Ovary (tissue), 9 donors: ENCODE results near the gene PODXL. TPM values are rescaled to one million over a fixed set of nuclear protein-coding genes. Genes with fewer than 3 reads are reported as not detected.

Experiments used
- DNase-seq, 5 donors: peaks; one replicate each; pipeline ENCODE4 v3.0.0-alpha.2; 2019 to 2020
- H3K27ac ChIP-seq, 2 donors: fragments of 200-600 bp; one replicate each; pipeline versions ENCODE4 v1.5.1 to v1.8.0; 2019 to 2022
- H3K27me3 ChIP-seq: fragments of 200-600 bp; one replicate; pipeline ENCODE4 v1.8.0; 2022
- H3K36me3 ChIP-seq: fragments of 200-600 bp; sonication (generic); one replicate; pipeline ENCODE4 v1.5.1; 2019
- H3K4me1 ChIP-seq: one replicate; pipeline ENCODE4 v1.8.1; 2013; ENCODE audit warnings: mild to moderate bottlenecking, moderate library complexity; ENCODE audit not compliant: insufficient read depth
- H3K4me3 ChIP-seq: fragments of 200-600 bp; sonication (generic); one replicate; pipeline ENCODE4 v1.5.1; 2017
- H3K9me3 ChIP-seq, 2 donors: fragments of 200-600 bp in 1 of 2; sonication (generic) in 1 of 2; one replicate each; pipeline versions ENCODE4 v1.5.1 to v1.8.1; 2013 to 2019; ENCODE audit warnings: mild to moderate bottlenecking in 1 of 2, moderate library complexity in 1 of 2
- EP300 ChIP-seq: sonication (generic); formaldehyde crosslinking; IDR thresholded peaks from one replicate; pipeline ENCODE4 v1.6.1; 2017; ENCODE audit warnings: antibody characterized with exemption
- POLR2A ChIP-seq: fragments of 450-650 bp; IDR thresholded peaks from one replicate; pipeline ENCODE4 v1.6.1; 2017; ENCODE audit warnings: antibody characterized with exemption, mild to moderate bottlenecking, moderate library complexity
- whole genome bisulfite sequencing, 3 donors: extraction: QIAGEN DNeasy Blood & Tissue Kit in 1 of 3; methylation state at CpG; one replicate each; pipeline versions ENCODE4 v1.1.5 to v1.1.7; 2013 to 2017; 5-methylcytosine and 5-hydroxymethylcytosine counted together
- intact Hi-C, 4 donors: fragments of 100-400 bp; cut with DNase I; formaldehyde crosslinking; loops; one replicate each; pipeline versions ENCODE4 v1.11.0 to v1.15.1; 2022 to 2023
- polyA plus RNA-seq, 2 donors: library from polyadenylated mRNA; stranded (reverse); fragments of 200-250 nt in 1 of 2; fragments of 350-450 nt in 1 of 2; fragmentation: Illumina TruSeq in 1 of 2; extraction: RNeasy Lipid Tissue Mini Kit (QIAGEN cat#74804) in 1 of 2; gene quantifications; one replicate each; pipeline ENCODE4 v1.2.3, GENCODE V29; 2013 to 2014
- total RNA-seq, 7 donors: library from RNA; depleted of rRNA in 2 of 7; stranded (reverse); fragments of >200 nt in 2 of 7; fragmentation: NEBNext Ultra II Directional in 3 of 7; extraction: Animal tissue kit (Norgen Biotek cat#: 25700) in 3 of 7; gene quantifications; one replicate each; pipeline versions ENCODE4 v1.1.0 to v1.2.4, GENCODE V29; 2016 to 2023
- TF ChIP-seq, protein P1 (sequence below), 3 donors: fragments of 450-650 bp in 2 of 3; fragments of 200-600 bp in 1 of 3; IDR thresholded peaks; one replicate each; pipeline versions ENCODE4 v1.5.1 to v1.8.0; 2016 to 2022; ENCODE audit warnings: antibody characterized with exemption in 3 of 3, mild to moderate bottlenecking in 1 of 3
- donor health status: DM: no; HTN: no; CAD: no; lungs with moderate emphysema.
- donor health status: DM: no; HTN: no; CAD: no.
- donor health status: Bipolar disorder and iron deficiency.
- donor health status: DM: yes; HTN: yes; CAD: no.
- donor health status: DM: no; HTN: no; CAD: no.
- donor health status: DM: yes; HTN: yes; CAD: no.

Gene PODXL
- total and polyA plus RNA-seq, 9 donors, result 13.2 to 85.1 (median 34.8) TPM

DNA sequence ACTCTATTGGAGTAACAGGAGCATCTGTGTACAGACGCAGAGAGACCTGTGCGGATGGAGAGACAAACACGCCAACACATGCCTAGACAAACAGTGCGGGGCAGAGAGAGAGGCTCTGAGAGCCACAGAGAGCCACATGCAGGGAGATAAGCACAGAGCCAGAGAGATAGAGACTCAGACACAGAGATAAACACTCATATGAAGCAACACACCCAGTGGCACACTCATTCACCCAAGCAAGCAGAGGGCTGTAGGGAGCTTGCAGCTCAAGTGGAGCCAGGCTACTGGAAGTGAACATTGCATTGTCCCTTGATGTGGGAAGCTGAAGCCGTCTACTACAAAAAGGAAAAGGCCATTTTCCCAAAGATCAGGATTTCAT lies 46.6 kb upstream of the PODXL start:
- no peaks in the 10 kb centered on the region for H3K36me3 ChIP-seq
- H3K27ac ChIP-seq, result no peak overlapping the region
- 66 to 70% (median 69%) methylated on average over 5 of the region's 5 CpGs for WGBS, 3 donors
- DNase-seq, result no peak
- no peaks in the 10 kb centered on the region for H3K9me3 ChIP-seq
- intact Hi-C loops, result no loop called here
- no peak overlapping the region for H3K4me3 ChIP-seq
- TF ChIP-seq EP300 (no peak), POLR2A (no peak)
- TF ChIP-seq, protein P1, sequence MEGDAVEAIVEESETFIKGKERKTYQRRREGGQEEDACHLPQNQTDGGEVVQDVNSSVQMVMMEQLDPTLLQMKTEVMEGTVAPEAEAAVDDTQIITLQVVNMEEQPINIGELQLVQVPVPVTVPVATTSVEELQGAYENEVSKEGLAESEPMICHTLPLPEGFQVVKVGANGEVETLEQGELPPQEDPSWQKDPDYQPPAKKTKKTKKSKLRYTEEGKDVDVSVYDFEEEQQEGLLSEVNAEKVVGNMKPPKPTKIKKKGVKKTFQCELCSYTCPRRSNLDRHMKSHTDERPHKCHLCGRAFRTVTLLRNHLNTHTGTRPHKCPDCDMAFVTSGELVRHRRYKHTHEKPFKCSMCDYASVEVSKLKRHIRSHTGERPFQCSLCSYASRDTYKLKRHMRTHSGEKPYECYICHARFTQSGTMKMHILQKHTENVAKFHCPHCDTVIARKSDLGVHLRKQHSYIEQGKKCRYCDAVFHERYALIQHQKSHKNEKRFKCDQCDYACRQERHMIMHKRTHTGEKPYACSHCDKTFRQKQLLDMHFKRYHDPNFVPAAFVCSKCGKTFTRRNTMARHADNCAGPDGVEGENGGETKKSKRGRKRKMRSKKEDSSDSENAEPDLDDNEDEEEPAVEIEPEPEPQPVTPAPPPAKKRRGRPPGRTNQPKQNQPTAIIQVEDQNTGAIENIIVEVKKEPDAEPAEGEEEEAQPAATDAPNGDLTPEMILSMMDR (IDR thresholded peaks at IDR 0.05), result no peak
- no peaks in the 10 kb centered on the region for H3K27me3 ChIP-seq
- H3K4me1 ChIP-seq, result no peaks in the 10 kb centered on the region

DNA sequence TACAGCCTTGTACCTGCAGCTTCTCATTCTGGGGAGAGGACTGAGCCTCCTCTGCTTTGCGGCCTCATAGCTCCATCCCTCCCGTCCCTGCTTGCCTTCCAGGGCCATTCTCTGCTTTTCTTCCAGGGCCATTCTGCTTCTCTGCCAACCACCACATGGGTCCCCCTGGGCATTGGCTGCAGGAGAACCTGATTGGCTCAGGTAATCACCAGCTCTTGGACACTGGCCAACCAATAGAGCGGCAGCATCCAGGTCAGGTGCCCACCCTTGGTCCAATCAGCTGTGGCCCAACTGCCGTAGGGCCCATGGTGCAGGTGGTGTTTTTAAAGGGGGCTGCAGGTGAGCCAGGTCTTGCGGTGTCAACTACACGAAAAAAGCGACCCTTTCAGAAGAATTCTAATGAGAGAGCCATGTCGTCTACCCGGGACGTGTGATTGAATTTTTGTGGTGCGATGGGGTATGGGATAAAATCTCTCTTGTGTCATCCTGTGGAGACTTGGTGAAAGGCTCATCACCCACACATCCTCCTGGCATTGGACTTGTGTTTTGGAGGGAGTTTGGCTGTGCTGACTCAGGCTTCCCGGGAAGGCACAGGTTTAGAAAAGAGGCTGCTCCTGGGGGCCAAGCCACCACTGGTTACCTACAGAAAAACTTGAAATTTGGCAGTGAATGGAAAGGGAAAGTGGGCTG lies 46.0 kb upstream of the PODXL start:
- WGBS, 3 donors, result 81 to 94% (median 92%) methylated on average over 12 of the region's 12 CpGs
- Histone ChIP-seq H3K27ac (no peak overlapping the region), H3K4me1 (no peaks in the 10 kb centered on the region), H3K27me3 (no peaks in the 10 kb centered on the region), H3K9me3 (no peaks in the 10 kb centered on the region), H3K36me3 (no peaks in the 10 kb centered on the region), H3K4me3 (no peak overlapping the region)
- intact Hi-C loops, result no loop called here
- no peak for TF ChIP-seq EP300
- TF ChIP-seq, protein P1 (IDR thresholded peaks at IDR 0.05), result no peak
- no peak for TF ChIP-seq POLR2A
- DNase-seq, result no peak

DNA sequence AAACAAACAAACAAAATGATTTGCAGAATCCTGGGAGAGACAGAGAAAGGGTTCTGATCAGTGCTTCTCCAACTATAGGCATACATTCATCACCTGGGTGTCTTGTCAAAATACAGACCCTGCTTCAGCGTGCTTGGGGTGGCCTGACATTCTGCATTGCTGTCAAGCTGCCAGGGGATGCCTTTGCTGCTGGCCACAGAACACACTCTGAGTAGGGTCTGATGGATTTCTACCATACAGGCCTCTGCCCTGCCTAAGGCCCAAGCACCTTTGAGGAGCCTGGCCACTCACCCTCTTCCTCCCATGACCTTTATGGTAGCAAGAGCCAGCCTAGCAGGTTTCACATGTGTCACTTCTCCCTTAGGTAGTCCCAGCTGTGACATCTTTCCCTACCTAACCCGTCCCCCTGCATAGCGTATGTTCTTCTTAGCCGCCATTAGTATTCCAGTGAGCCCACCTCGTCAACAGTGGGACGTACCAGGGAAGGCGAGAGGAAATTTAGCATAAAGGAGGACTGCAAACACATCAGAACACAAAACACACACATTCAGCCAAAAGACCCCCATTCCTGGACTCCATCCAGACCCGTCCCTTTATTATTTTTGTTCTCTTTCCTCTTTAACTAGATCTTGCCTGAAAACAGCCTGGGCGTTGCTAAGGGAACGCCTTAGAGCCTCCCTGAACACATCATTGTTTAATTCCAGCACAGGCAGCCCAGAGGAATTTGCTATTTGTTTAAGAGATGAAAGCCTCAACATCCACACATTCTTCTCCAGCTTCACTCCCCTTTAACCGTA lies 43.9 kb upstream of the PODXL start:
- no peak for TF ChIP-seq EP300
- TF ChIP-seq, protein P1 (IDR thresholded peaks at IDR 0.05), result no peak
- TF ChIP-seq POLR2A, result no peak
- no peaks in the 10 kb centered on the region for H3K9me3 ChIP-seq
- no peaks in the 10 kb centered on the region for H3K36me3 ChIP-seq
- H3K27ac ChIP-seq, result no peak overlapping the region
- intact Hi-C loops, result no loop called here
- H3K4me1 ChIP-seq, result no peaks in the 10 kb centered on the region
- H3K4me3 ChIP-seq, result no peak overlapping the region
- no peak for DNase-seq
- H3K27me3 ChIP-seq, result no peaks in the 10 kb centered on the region
- 72 to 76% (median 72%) methylated on average over 11 of the region's 11 CpGs for WGBS, 3 donors

DNA sequence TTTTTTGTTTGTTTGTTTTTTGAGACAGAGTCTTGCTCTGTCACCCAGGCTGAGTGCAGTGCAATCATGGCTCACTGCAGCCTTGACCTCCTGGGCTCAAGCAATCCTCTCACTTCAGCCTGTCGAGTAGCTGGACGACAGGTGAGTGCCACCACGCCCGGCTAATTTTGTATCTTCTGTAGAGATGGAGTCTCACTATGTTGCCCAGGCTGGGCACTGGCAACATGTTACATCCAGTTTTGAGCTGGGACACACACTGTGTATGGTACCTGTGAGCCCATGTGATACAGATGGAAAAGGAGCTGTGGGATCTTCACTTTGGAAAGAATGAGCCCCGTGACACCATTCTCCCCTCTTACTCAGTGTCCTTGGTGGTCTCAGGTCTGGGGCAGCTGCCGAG lies 40.4 kb upstream of the PODXL start:
- no peak overlapping the region for H3K27ac ChIP-seq
- intact Hi-C loops, result no loop called here
- TF ChIP-seq POLR2A, result no peak
- TF ChIP-seq, protein P1 (IDR thresholded peaks at IDR 0.05), result no peak
- no peak for TF ChIP-seq EP300
- H3K4me3 ChIP-seq, result no peak overlapping the region
- no peaks in the 10 kb centered on the region for H3K4me1 ChIP-seq
- no peaks in the 10 kb centered on the region for H3K36me3 ChIP-seq
- DNase-seq, result no peak
- H3K27me3 ChIP-seq, result no peaks in the 10 kb centered on the region
- H3K9me3 ChIP-seq, result no peaks in the 10 kb centered on the region
- 82 to 88% (median 86%) methylated on average over 6 of the region's 6 CpGs for WGBS, 3 donors
